Neural crest cell (in vitro differentiated cells): ENCODE data around the gene CNTN2. TPM values are rescaled to one million over a fixed set of nuclear protein-coding genes. Genes with fewer than 3 reads are reported as not detected.

Experiments
- DNase-seq: peaks from one replicate; pipeline ENCODE4 v3.0.0; 2021; ENCODE audit warnings: low read depth, mixed read lengths, low spot score
- H3K27ac Mint-ChIP-seq: one replicate; pipeline ENCODE4 v1.8.0; 2021; ENCODE audit warnings: mild to moderate bottlenecking, mixed read lengths; ENCODE audit not compliant: unreplicated experiment
- H3K27me3 Mint-ChIP-seq: 2 replicates; pipeline ENCODE4 v1.8.0; 2021; ENCODE audit warnings: low read depth, mild to moderate bottlenecking, mixed read lengths
- H3K36me3 Mint-ChIP-seq: 2 replicates; pipeline ENCODE4 v1.8.0; 2021; ENCODE audit warnings: low read depth, mild to moderate bottlenecking, mixed read lengths
- H3K4me1 Mint-ChIP-seq: 2 replicates; pipeline ENCODE4 v1.8.0; 2021; ENCODE audit warnings: mixed read lengths
- H3K4me3 Mint-ChIP-seq: one replicate; pipeline ENCODE4 v1.8.0; 2021; ENCODE audit warnings: mild to moderate bottlenecking, mixed read lengths
- H3K9me3 Mint-ChIP-seq: 2 replicates; pipeline ENCODE4 v1.8.0; 2021; ENCODE audit warnings: mixed read lengths
- total RNA-seq: library from RNA; stranded (reverse); gene quantifications from 2 replicates; pipeline ENCODE4 v1.2.1, GENCODE V29; 2021
- TF ChIP-seq, protein P1 (sequence below): fragments of 200-600 bp; sonication (generic); conservative IDR thresholded peaks from 2 replicates; pipeline ENCODE4 v1.5.0; 2021; ENCODE audit warnings: antibody characterized with exemption, mild to moderate bottlenecking

Gene CNTN2
- total RNA-seq, 1 donor from 2014 or later = 26.3 TPM

DNA sequence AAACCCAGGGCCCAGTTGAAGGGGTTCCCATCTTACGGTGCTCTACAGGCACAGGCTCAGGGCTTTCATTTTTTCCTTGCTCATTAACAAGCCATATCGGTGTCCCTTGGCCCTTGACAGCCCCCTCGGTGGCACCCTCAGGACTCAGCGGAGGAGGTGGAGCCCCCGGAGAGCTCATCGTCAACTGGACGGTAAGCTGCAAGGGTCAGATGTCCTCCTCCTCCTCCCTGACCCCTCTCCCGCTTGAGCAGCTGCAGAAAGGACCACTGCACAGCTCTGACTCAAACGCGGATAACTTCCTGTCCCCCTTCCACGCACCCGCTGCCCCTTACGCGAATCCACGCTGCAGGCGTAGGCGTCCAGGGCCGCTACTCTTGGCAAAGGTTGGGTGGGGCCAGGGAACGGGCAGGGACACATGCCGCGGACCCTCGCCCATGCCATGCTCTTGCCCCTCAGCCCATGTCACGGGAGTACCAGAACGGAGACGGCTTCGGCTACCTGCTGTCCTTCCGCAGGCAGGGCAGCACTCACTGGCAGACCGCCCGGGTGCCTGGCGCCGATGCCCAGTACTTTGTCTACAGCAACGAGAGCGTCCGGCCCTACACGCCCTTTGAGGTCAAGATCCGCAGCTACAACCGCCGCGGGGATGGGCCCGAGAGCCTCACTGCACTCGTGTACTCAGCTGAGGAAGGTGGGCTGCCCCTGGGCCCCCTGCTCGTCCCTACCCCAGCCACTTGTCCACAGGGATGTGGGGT, 26.5 kb downstream of the CNTN2 start:
- TF ChIP-seq, protein P1, sequence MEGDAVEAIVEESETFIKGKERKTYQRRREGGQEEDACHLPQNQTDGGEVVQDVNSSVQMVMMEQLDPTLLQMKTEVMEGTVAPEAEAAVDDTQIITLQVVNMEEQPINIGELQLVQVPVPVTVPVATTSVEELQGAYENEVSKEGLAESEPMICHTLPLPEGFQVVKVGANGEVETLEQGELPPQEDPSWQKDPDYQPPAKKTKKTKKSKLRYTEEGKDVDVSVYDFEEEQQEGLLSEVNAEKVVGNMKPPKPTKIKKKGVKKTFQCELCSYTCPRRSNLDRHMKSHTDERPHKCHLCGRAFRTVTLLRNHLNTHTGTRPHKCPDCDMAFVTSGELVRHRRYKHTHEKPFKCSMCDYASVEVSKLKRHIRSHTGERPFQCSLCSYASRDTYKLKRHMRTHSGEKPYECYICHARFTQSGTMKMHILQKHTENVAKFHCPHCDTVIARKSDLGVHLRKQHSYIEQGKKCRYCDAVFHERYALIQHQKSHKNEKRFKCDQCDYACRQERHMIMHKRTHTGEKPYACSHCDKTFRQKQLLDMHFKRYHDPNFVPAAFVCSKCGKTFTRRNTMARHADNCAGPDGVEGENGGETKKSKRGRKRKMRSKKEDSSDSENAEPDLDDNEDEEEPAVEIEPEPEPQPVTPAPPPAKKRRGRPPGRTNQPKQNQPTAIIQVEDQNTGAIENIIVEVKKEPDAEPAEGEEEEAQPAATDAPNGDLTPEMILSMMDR = no peak
- Mint-ChIP-seq H3K9me3 (no peaks in the 10 kb centered on the region), H3K4me1 (peaks cover 4% of the 10 kb centered on the region), H3K4me3 (no peak overlapping the region), H3K36me3 (no peaks in the 10 kb centered on the region), H3K27ac (no peak overlapping the region), H3K27me3 (no peaks in the 10 kb centered on the region)
- DNase-seq = no peak

DNA sequence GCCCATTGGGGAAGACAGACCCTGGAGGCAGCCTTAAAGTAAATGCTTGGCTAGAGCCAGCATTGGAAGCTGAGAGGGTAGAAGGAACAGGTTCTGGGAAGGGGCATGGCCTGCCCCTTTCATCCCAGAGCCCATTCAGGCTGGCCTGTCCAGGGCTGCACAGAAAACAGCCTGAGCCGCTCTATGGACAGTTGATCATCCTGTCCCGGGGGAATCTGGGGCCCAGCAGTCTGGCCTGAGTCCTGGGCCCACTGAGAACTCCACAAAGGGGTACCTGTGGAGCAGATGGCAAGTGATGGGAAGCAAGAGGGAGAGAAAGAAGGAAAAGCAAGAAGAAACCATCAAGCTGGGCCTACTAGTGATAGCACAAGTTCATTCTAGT, 28.0 kb downstream of the CNTN2 start:
- Mint-ChIP-seq H3K4me1 (peaks cover 4% of the 10 kb centered on the region), H3K27ac (peak overlapping the region; percentile 93), H3K27me3 (no peaks in the 10 kb centered on the region), H3K9me3 (no peaks in the 10 kb centered on the region), H3K4me3 (no peak overlapping the region), H3K36me3 (no peaks in the 10 kb centered on the region)
- TF ChIP-seq, protein P1 = no peak
- no peak for DNase-seq

DNA sequence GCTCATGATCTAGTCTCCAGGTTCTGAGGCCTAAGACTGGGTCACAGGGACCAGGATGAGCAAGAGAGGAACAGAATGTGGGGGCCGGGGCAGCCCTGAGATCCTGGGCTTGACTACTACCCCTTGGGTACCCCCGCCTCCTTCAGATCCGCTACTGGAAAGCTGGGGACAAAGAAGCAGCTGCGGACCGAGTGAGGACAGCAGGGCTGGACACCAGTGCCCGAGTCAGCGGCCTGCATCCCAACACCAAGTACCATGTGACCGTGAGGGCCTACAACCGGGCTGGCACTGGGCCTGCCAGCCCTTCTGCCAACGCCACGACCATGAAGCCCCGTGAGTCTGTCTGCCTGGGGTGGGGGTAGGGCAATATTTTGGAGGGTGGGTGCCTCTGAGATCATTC, 28.8 kb downstream of the CNTN2 start:
- Mint-ChIP-seq H3K27ac (no peak overlapping the region), H3K4me1 (peaks cover 4% of the 10 kb centered on the region), H3K36me3 (no peaks in the 10 kb centered on the region), H3K9me3 (no peaks in the 10 kb centered on the region), H3K27me3 (no peaks in the 10 kb centered on the region), H3K4me3 (no peak overlapping the region)
- TF ChIP-seq, protein P1 = no peak
- no peak for DNase-seq

DNA sequence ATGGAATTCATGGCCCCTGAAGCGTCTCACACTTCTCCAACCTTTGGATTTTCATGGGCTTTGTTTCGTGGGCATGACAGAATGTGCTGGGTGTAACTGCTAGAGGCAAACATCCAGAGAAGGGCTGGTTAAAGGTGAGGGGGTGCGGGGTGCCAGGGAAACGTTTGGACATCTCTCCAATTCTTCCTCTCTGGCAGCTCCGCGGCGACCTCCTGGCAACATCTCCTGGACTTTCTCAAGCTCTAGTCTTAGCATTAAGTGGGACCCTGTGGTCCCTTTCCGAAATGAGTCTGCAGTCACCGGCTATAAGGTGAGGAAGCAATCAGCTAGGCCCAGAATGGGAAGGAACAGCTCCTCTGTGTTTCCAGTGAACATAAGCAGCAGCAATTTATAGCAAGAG, 29.3 kb downstream of the CNTN2 start:
- Mint-ChIP-seq H3K27ac (no peak overlapping the region), H3K27me3 (no peaks in the 10 kb centered on the region), H3K4me3 (no peak overlapping the region)

DNA sequence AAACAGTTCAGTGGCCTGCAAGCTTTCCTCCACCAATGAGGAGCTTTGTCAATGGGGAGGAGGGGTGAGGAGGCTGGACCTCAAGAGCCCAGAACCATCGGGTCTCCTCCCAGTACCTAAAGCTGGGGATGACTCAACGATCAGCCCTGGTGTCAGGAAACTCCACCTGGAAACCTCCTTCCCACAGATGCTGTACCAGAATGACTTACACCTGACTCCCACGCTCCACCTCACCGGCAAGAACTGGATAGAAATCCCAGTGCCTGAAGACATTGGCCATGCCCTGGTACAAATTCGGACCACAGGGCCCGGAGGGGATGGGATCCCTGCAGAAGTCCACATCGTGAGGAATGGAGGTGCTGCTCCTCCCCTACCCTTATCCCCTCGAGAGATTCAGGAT, 29.9 kb downstream of the CNTN2 start:
- Mint-ChIP-seq H3K27me3 (no peaks in the 10 kb centered on the region), H3K27ac (no peak overlapping the region), H3K4me3 (no peak overlapping the region), H3K36me3 (no peaks in the 10 kb centered on the region), H3K9me3 (no peaks in the 10 kb centered on the region), H3K4me1 (peaks cover 4% of the 10 kb centered on the region)
- DNase-seq = no peak
- TF ChIP-seq, protein P1 = no peak

More for the DNA sequence above, 29.3 kb downstream of the CNTN2 start:
- TF ChIP-seq, protein P1 = no peak
- Mint-ChIP-seq H3K4me1 (peaks cover 4% of the 10 kb centered on the region), H3K9me3 (no peaks in the 10 kb centered on the region), H3K36me3 (no peaks in the 10 kb centered on the region)
- DNase-seq = no peak
